ENCODE results near the gene SNRNP200.

- TF ChIP-seq CTCF (IDR thresholded peaks at IDR 0.05): no peak
- TF ChIP-seq POLR2A (IDR thresholded peaks at IDR 0.05): no peak
Measured at GRCh38 chr2:96233436-96233835, 71.9 kb downstream of the SNRNP200 start.
